Measurements from ENCODE around the gene DNHD1.

DNHD1 gene

GRCh38 chr11:6588018-6588417, 90.9 kb downstream of the DNHD1 start:
- DNase-seq (ENCODE audit: low spot score) = no peak

GRCh38 chr11:6594142-6594768, 97.2 kb downstream of the DNHD1 start:
- no peak for DNase-seq (ENCODE audit: low spot score)

GRCh38 chr11:6596239-6596877, 99.3 kb downstream of the DNHD1 start:
- no peak for DNase-seq (ENCODE audit: low spot score)

- no peak for DNase-seq (ENCODE audit: low spot score)
Measured at GRCh38 chr11:6598555-6598954, 101.5 kb downstream of the DNHD1 start.

- no peak for DNase-seq (ENCODE audit: low spot score)
Measured at GRCh38 chr11:6599449-6599848, 102.4 kb downstream of the DNHD1 start.

GRCh38 chr11:6599881-6600390, 102.9 kb downstream of the DNHD1 start:
- no peak for DNase-seq (ENCODE audit: low spot score)

GRCh38 chr11:6601041-6601461, 104.0 kb downstream of the DNHD1 start:
- no peak for DNase-seq (ENCODE audit: low spot score)

GRCh38 chr11:6602096-6602940, 105.2 kb downstream of the DNHD1 start:
- DNase-seq (ENCODE audit: low spot score) = no peak

GRCh38 chr11:6603287-6604080, 106.4 kb downstream of the DNHD1 start, which contains the start of the genes ILK and RRP8:
Gene ILK, plus strand, starts transcription at chr11:6603774. Its CDS starts 498 bp downstream, at chr11:6604272.
Gene RRP8, minus strand, starts transcription at chr11:6603616. Its CDS starts 114 bp downstream, at chr11:6603502.
- peak; percentile 93 for DNase-seq (ENCODE audit: low spot score)

GRCh38 chr11:6604081-6604626, 107.1 kb downstream of the DNHD1 start:
- peak; percentile 58 for DNase-seq (ENCODE audit: low spot score)

- no peak for DNase-seq (ENCODE audit: low spot score)
Measured at GRCh38 chr11:6604790-6605189, 107.7 kb downstream of the DNHD1 start.

- peak; percentile 65 for DNase-seq (ENCODE audit: low spot score)
Measured at GRCh38 chr11:6606471-6607189, 109.5 kb downstream of the DNHD1 start.

- peak; percentile 25 for DNase-seq (ENCODE audit: low spot score)
Measured at GRCh38 chr11:6607190-6607795, 110.2 kb downstream of the DNHD1 start.

GRCh38 chr11:6608011-6608410, 110.9 kb downstream of the DNHD1 start:
- DNase-seq (ENCODE audit: low spot score) = no peak

GRCh38 chr11:6608726-6609501, 111.8 kb downstream of the DNHD1 start:
- no peak for DNase-seq (ENCODE audit: low spot score)

- no peak for DNase-seq (ENCODE audit: low spot score)
Measured at GRCh38 chr11:6609502-6610015, 112.5 kb downstream of the DNHD1 start.

- no peak for DNase-seq (ENCODE audit: low spot score)
Measured at GRCh38 chr11:6610591-6610990, 113.5 kb downstream of the DNHD1 start.

- peak; percentile 11 for DNase-seq (ENCODE audit: low spot score)
Measured at GRCh38 chr11:6611092-6611962, 114.2 kb downstream of the DNHD1 start.

GRCh38 chr11:6611963-6612212, 114.8 kb downstream of the DNHD1 start:
- no peak for DNase-seq (ENCODE audit: low spot score)
